MM.1S (cell line): Measurements from ENCODE around the gene TRIM63.

ENCODE experiments used
- DNase-seq: peaks from one replicate; pipeline ENCODE4 v3.0.0-alpha.2; 2015
- H2AFZ ChIP-seq: fragments of 300-600 bp; sonication (generic); 2 replicates; pipeline ENCODE4 v1.6.0; 2016; ENCODE audit warnings: antibody characterized with exemption, low read length
- H3F3A ChIP-seq: fragments of 300-600 bp; sonication (generic); 2 replicates; pipeline ENCODE4 v1.6.1; 2016; ENCODE audit warnings: mild to moderate bottlenecking, antibody characterized with exemption, low read length, moderate library complexity, mixed read lengths; ENCODE audit not compliant: insufficient read depth
- H3K27ac ChIP-seq: fragments of 300-600 bp; sonication (generic); 2 replicates; pipeline ENCODE4 v1.5.1; 2016; ENCODE audit warnings: mild to moderate bottlenecking, low read length
- H3K27me3 ChIP-seq: fragments of 300-600 bp; sonication (generic); replicated peaks from 2 replicates; pipeline ENCODE4 v1.6.0; 2016; ENCODE audit warnings: low read length; ENCODE audit not compliant: insufficient read depth
- H3K36me3 ChIP-seq: fragments of 300-600 bp; sonication (generic); replicated peaks from 2 replicates; pipeline ENCODE4 v1.6.1; 2016; ENCODE audit warnings: mild to moderate bottlenecking, low read length, mixed read lengths; ENCODE audit not compliant: insufficient read depth
- H3K4me1 ChIP-seq: fragments of 300-600 bp; sonication (generic); 2 replicates; pipeline ENCODE4 v1.6.1; 2016; ENCODE audit warnings: low read length, mixed read lengths
- H3K4me2 ChIP-seq: fragments of 300-600 bp; sonication (generic); 2 replicates; pipeline ENCODE4 v1.6.0; 2016; ENCODE audit warnings: low read depth, low read length
- H3K4me3 ChIP-seq: fragments of 300-600 bp; sonication (generic); 2 replicates; pipeline ENCODE4 v1.5.1; 2016; ENCODE audit warnings: low read length, mixed read lengths
- H3K79me2 ChIP-seq: fragments of 300-600 bp; sonication (generic); 2 replicates; pipeline ENCODE4 v1.6.1; 2016; ENCODE audit warnings: mixed run types, low read length, mixed read lengths
- H3K9ac ChIP-seq: fragments of 300-600 bp; sonication (generic); 2 replicates; pipeline ENCODE4 v1.6.1; 2016; ENCODE audit warnings: low read length, mixed read lengths
- H3K9me2 ChIP-seq: fragments of 300-600 bp; sonication (generic); replicated peaks from 2 replicates; pipeline ENCODE4 v1.6.1; 2016; ENCODE audit warnings: mild to moderate bottlenecking, low read length, mixed read lengths; ENCODE audit not compliant: insufficient read depth
- H3K9me3 ChIP-seq: fragments of 300-600 bp; sonication (generic); replicated peaks from 2 replicates; pipeline ENCODE4 v1.6.1; 2016; ENCODE audit warnings: mild to moderate bottlenecking, low read length, mixed read lengths; ENCODE audit not compliant: insufficient read depth
- H4K20me1 ChIP-seq: fragments of 300-600 bp; sonication (generic); 2 replicates; pipeline ENCODE4 v1.6.1; 2016; ENCODE audit warnings: mild to moderate bottlenecking, low read length, moderate library complexity, mixed read lengths; ENCODE audit not compliant: insufficient read depth
- EZH2 ChIP-seq: fragments of 300-600 bp; sonication (generic); optimal IDR thresholded peaks from 2 replicates; pipeline ENCODE3; 2017; ENCODE audit warnings: low read depth, mild to moderate bottlenecking, antibody characterized with exemption, low read length, mixed read lengths
- EZH2phosphoT487 ChIP-seq: fragments of 300-600 bp; sonication (generic); IDR thresholded peaks from 2 replicates; pipeline ENCODE4 v1.6.1; 2018; ENCODE audit warnings: antibody characterized with exemption, low read length
- TF ChIP-seq, protein P1 (sequence below): fragments of 300-600 bp; sonication (generic); IDR thresholded peaks from 2 replicates; pipeline ENCODE4 v1.5.1; 2016; ENCODE audit warnings: antibody characterized with exemption, low read length, mixed read lengths

TRIM63 gene

DNA sequence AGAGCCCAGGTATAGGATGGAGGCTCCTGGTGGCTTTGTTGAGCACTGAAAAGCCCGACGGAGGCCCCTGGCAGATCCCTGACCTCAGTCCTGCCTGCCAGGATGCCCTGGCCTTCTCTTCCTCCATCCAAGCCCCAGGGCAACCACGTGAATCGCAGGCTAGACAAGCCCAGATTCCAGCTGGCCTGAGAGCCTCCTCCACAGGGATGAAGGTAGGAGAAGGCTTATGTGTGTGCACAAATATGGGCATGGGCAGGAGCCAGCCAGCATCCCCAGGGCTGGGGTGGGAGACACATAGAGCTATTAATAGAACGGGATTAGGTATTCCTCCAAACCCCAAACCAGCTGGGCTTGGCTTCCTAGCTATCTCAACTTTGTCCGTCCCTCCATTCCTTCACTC is 49.8 kb downstream of the TRIM63 start:
- no peak for DNase-seq
- H3K4me2 ChIP-seq, result no peak overlapping the region
- H3K9me3 ChIP-seq, result no peaks in the 10 kb centered on the region
- no peaks in the 10 kb centered on the region for H3K79me2 ChIP-seq
- H3K9me2 ChIP-seq, result no peaks in the 10 kb centered on the region
- no peak for TF ChIP-seq EZH2
- TF ChIP-seq, protein P1, sequence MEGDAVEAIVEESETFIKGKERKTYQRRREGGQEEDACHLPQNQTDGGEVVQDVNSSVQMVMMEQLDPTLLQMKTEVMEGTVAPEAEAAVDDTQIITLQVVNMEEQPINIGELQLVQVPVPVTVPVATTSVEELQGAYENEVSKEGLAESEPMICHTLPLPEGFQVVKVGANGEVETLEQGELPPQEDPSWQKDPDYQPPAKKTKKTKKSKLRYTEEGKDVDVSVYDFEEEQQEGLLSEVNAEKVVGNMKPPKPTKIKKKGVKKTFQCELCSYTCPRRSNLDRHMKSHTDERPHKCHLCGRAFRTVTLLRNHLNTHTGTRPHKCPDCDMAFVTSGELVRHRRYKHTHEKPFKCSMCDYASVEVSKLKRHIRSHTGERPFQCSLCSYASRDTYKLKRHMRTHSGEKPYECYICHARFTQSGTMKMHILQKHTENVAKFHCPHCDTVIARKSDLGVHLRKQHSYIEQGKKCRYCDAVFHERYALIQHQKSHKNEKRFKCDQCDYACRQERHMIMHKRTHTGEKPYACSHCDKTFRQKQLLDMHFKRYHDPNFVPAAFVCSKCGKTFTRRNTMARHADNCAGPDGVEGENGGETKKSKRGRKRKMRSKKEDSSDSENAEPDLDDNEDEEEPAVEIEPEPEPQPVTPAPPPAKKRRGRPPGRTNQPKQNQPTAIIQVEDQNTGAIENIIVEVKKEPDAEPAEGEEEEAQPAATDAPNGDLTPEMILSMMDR, result no peak
- no peak for TF ChIP-seq EZH2phosphoT487
- no peak overlapping the region for H2AFZ ChIP-seq
- no peaks in the 10 kb centered on the region for H4K20me1 ChIP-seq
- no peak overlapping the region for H3K9ac ChIP-seq
- H3K4me3 ChIP-seq, result no peak overlapping the region
- peaks cover 6% of the 10 kb centered on the region; the same call in 1 of the 2 replicates for H3K4me1 ChIP-seq
- H3F3A ChIP-seq, result no peaks in the 10 kb centered on the region
- H3K27me3 ChIP-seq, result no peaks in the 10 kb centered on the region
- H3K27ac ChIP-seq, result no peak overlapping the region
- H3K36me3 ChIP-seq, result no peaks in the 10 kb centered on the region

DNA sequence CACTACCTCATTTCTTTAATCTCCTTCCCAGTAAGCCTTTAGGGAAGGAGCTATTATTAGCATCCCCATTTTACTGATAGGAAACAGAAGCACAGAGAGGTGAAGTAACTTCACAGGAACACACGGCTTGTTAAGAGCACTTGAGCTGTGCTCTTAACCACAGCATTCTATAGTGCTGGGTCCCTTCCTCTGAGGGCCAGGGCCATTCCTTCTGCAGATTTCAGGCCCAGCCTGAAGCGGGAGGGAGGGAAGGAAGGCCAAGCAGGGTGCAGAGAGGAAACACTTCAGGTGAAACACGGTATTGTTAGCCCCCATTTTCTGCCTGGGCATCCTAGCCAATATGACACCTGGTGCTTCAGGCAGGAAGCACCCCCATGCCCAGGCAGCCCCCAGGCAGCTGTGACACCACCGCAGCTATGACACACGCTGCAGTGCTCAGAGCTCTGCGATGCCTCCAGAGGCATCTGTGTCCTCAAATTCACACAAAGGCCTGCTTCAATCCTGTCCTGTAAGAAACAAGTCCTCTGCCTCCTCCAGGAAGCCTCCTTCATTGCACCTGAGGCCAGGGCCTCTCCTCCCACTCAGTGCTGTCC is 50.4 kb downstream of the TRIM63 start:
- no peak for DNase-seq
- Histone ChIP-seq H3K4me2 (no peak overlapping the region), H3K9ac (no peak overlapping the region)

DNA sequence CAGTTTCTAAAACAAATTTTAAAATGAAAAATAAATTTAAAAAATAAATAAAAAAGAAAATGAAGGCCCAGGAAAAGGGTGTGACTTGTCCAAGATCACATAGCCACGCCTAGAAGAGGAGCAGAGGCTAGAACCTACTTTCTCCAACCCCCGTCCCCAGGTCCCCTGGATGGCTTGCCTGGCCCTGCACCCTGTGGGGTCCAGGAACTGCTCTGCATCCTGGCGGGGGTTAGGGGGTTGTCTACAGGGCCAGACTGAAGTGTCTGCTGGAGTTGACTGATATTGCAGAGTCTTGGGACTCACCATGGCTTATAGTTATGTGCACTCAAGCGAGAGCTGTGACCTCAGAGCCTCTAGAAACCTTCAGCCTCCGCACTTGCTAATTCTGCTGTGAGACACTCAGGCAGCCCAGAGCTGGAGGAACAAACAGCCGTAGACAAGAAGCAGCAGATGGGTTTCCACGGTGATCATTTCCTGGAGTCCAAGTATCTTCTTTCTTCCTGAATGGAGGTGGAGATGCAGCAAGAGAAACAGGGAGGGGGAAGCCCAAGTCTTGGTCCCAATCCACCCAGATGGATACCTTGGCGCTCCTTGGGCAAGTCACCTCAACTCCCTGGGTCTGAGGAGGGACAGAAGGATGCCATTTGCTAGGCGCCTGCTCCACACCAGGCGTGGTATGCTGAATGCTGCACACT is 51.0 kb downstream of the TRIM63 start:
- Histone ChIP-seq H4K20me1 (no peaks in the 10 kb centered on the region), H3F3A (no peaks in the 10 kb centered on the region), H3K9me2 (no peaks in the 10 kb centered on the region), H3K27me3 (no peaks in the 10 kb centered on the region), H3K4me3 (no peak overlapping the region), H3K9ac (no peak overlapping the region), H3K27ac (no peak overlapping the region), H2AFZ (no peak overlapping the region), H3K79me2 (no peaks in the 10 kb centered on the region), H3K4me1 (peaks cover 6% of the 10 kb centered on the region; the same call in 1 of the 2 replicates), H3K36me3 (no peaks in the 10 kb centered on the region), H3K9me3 (no peaks in the 10 kb centered on the region), H3K4me2 (no peak overlapping the region)
- TF ChIP-seq EZH2 (no peak), EZH2phosphoT487 (no peak)
- TF ChIP-seq, protein P1, result no peak
- DNase-seq, result no peak

More for the DNA sequence above, 50.4 kb downstream of the TRIM63 start:
- Histone ChIP-seq H3K36me3 (no peaks in the 10 kb centered on the region), H3K4me1 (peaks cover 6% of the 10 kb centered on the region; the same call in 1 of the 2 replicates), H3K9me3 (no peaks in the 10 kb centered on the region), H3F3A (no peaks in the 10 kb centered on the region), H3K27ac (no peak overlapping the region), H4K20me1 (no peaks in the 10 kb centered on the region), H3K27me3 (no peaks in the 10 kb centered on the region), H2AFZ (no peak overlapping the region), H3K9me2 (no peaks in the 10 kb centered on the region), H3K79me2 (no peaks in the 10 kb centered on the region), H3K4me3 (no peak overlapping the region)
- TF ChIP-seq, protein P1, result no peak
- TF ChIP-seq EZH2 (no peak), EZH2phosphoT487 (no peak)
